ENCODE data around the gene FBXO21. TPM values are rescaled to one million over a fixed set of nuclear protein-coding genes. Genes with fewer than 3 reads are reported as not detected.
A peak's percentile ranks its signal among the peaks of the same experiment; 100 is the strongest.
"Not testable (repeated sequence)": the region's sequence is repeated elsewhere in the genome, so short reads cannot be mapped to it uniquely, and the experiment has no call there.

Gene FBXO21
- total and polyA plus RNA-seq, 2 donors (not counting 1 experiment from before 2014, with no cell fraction given) = 28.2 to 55.7 TPM

GRCh38 chr12:117193903-117194302 is 3.6 kb upstream of the FBXO21 start:
- no peak overlapping the region for H3K27ac Mint-ChIP-seq
- Histone ChIP-seq H3K4me1 (ENCODE audit: control insufficient read depth in 2 of 2, insufficient read depth in 2 of 2, low read length in 2 of 2) (peaks cover 9 to 15% of the 10 kb centered on the region in 2 donors), H3K4me2 (replicated peaks; ENCODE audit: low read depth, low read length, poor library complexity, severe bottlenecking) (no peak overlapping the region), H3K27ac (ENCODE audit: low read length in 2 of 2) (no peak overlapping the region), H3K4me3 (ENCODE audit: control extremely low read depth in 1 of 5, extremely low read depth in 1 of 5, insufficient read depth in 1 of 5, low read depth in 2 of 5, low read length in 4 of 5) (no peak overlapping the region), H4K20me1 (ENCODE audit: control insufficient read depth, insufficient read depth, low read length, poor library complexity, severe bottlenecking) (peaks cover 6% of the 10 kb centered on the region), H3K79me2 (ENCODE audit: control insufficient read depth, insufficient read depth, low read length) (peaks cover 26% of the 10 kb centered on the region), H3K9ac (ENCODE audit: low read length) (no peak overlapping the region), H3K9me3 (ENCODE audit: control extremely low read depth in 1 of 3, control insufficient read depth in 2 of 3, insufficient read depth in 1 of 3, low read length in 2 of 3) (no peaks in the 10 kb centered on the region), H3K36me3 (replicated peaks in 1 of 2; ENCODE audit: control extremely low read depth in 1 of 2, control insufficient read depth in 1 of 2, extremely low read depth in 1 of 2, insufficient read depth in 2 of 2, low read length in 1 of 2) (no peaks in the 10 kb centered on the region), H2AFZ (ENCODE audit: insufficient read depth, low read depth, low read length, poor library complexity, severe bottlenecking) (no peak overlapping the region), H3K27me3 (replicated peaks in 1 of 4; ENCODE audit: control extremely low read depth in 1 of 4, control insufficient read depth in 3 of 4, insufficient read depth in 4 of 4, low read length in 3 of 4) (peaks cover 0 to 18% (median 10%) of the 10 kb centered on the region in 4 experiments)
- ChIA-PET POLR2A (no interaction called here), CTCF (no interaction called here)
- TF ChIP-seq CTCF (IDR thresholded peaks at IDR 0.05) (no peak), EZH2 (IDR thresholded peaks at IDR 0.05; ENCODE audit: borderline replicate concordance, insufficient read depth, low read depth, low read length, poor library complexity, severe bottlenecking) (no peak)
- peaks cover 23% of the 10 kb centered on the region for H3K27me3 Mint-ChIP-seq
- intact Hi-C loops (cut with micrococcal nuclease) = loop anchor here (5.0 kb wide), 1 partner anchor 1043 kb away; no protein-coding TSS in a partner anchor
- H3K9me3 Mint-ChIP-seq (ENCODE audit: insufficient read depth) = no peaks in the 10 kb centered on the region
- DNase-seq = no peak
- peaks cover 14% of the 10 kb centered on the region for H3K4me1 Mint-ChIP-seq
- WGBS (ENCODE audit: insufficient coverage) = 100% methylated on average over 2 of the region's 3 CpGs
- no peak for ATAC-seq (ENCODE audit: low read depth)
- no peak overlapping the region for H3K4me3 Mint-ChIP-seq

DNA sequence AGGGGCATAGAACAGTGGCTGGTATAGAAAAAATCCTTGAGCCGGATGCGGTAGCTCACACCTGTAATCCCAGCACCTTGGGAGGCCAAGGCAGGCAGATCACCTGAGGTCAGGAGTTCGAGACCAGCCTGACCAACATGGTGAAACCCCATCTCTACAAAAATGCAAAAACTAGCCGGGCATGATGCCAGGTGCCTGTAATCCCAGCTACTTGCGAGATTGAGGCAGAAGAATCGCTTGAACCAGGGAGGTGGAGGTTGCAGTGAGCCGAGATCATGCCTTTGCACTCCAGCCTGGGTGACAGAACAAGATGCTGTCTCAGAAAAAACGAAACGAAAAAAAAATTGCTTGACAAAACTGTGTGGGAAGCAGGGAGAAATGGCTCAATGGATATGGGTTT is 2.3 kb upstream of the FBXO21 start:
- Histone ChIP-seq H2AFZ (ENCODE audit: insufficient read depth, low read depth, low read length, poor library complexity, severe bottlenecking) (peak overlapping the region; percentile 83), H3K4me1 (ENCODE audit: control insufficient read depth in 2 of 2, insufficient read depth in 2 of 2, low read length in 2 of 2) (peaks cover 13 to 18% of the 10 kb centered on the region in 2 donors), H3K79me2 (ENCODE audit: control insufficient read depth, insufficient read depth, low read length) (peaks cover 35% of the 10 kb centered on the region), H3K27me3 (replicated peaks in 1 of 4; ENCODE audit: control extremely low read depth in 1 of 4, control insufficient read depth in 3 of 4, insufficient read depth in 4 of 4, low read length in 3 of 4) (peaks cover 0 to 17% (median 8%) of the 10 kb centered on the region in 4 experiments)
- CTCF ChIA-PET; DNase-seq; H3K27ac ChIP-seq (ENCODE audit: low read length in 2 of 2); H3K4me2 ChIP-seq (replicated peaks; ENCODE audit: low read depth, low read length, poor library complexity, severe bottlenecking); H3K4me3 ChIP-seq (ENCODE audit: control extremely low read depth in 1 of 5, extremely low read depth in 1 of 5, insufficient read depth in 1 of 5, low read depth in 2 of 5, low read length in 4 of 5); H3K36me3 ChIP-seq (replicated peaks in 1 of 2; ENCODE audit: control extremely low read depth in 1 of 2, control insufficient read depth in 1 of 2, extremely low read depth in 1 of 2, insufficient read depth in 2 of 2, low read length in 1 of 2); POLR2A ChIA-PET; H3K9me3 ChIP-seq (ENCODE audit: control extremely low read depth in 1 of 3, control insufficient read depth in 2 of 3, insufficient read depth in 1 of 3, low read length in 2 of 3); H4K20me1 ChIP-seq (ENCODE audit: control insufficient read depth, insufficient read depth, low read length, poor library complexity, severe bottlenecking); H3K9me3 Mint-ChIP-seq (ENCODE audit: insufficient read depth); H3K27ac Mint-ChIP-seq; ATAC-seq (ENCODE audit: low read depth); H3K4me3 Mint-ChIP-seq; H3K9ac ChIP-seq (ENCODE audit: low read length): not testable (repeated sequence)
- intact Hi-C loops (cut with micrococcal nuclease) = loop anchor here (5.0 kb wide), 1 partner anchor 1045 kb away; no protein-coding TSS in a partner anchor
- peaks cover 18% of the 10 kb centered on the region for H3K27me3 Mint-ChIP-seq
- H3K4me1 Mint-ChIP-seq = peaks cover 23% of the 10 kb centered on the region
- 89% methylated on average over 6 of the region's 9 CpGs for WGBS (ENCODE audit: insufficient coverage)
